ENCODE measurements around the gene BCOR. TPM values are rescaled to one million over a fixed set of nuclear protein-coding genes. Genes with fewer than 3 reads are reported as not detected.

BCOR gene
- total and polyA plus RNA-seq, 2 donors (not counting 1 experiment from before 2014, with no cell fraction given) = 3.0 to 5.8 TPM

DNA sequence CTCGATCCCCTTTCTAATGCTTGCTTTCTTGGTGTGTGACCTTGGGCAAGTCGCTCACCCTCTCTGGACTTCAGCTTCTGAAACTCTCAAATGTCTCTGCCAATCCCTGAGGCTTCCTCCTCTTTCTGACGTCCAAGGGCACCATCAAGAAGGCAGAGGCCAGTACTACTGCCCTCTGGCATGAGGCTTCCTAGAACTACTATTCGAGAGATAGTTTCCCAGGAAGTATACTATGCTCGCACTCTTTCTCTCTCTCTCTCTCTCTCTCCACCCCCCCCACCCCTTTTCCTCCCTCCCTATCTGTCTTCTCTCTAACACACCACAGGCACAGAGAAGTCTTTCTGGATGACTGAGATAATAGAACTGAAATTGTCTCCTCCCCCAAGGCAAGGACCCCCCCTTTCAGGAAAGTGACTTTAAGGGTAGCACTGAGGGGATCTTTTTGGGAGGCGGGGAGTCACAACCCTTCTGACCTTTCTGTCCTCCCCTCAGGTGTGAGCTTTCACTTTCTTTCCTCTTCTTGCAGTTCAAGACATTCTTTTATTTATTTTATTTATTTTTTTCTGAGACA lies 20.0 kb upstream of the BCOR start:
- no peak overlapping the region for H3K4me2 ChIP-seq (ENCODE audit: extremely low read depth, insufficient read depth, low read length)
- DNase-seq (ENCODE audit: low read depth in 2 of 2) = no peak
- H3K4me3 ChIP-seq (replicated peaks in 1 of 4; ENCODE audit: control extremely low read depth in 1 of 4, insufficient read depth in 1 of 4, low read depth in 3 of 4, low read length in 4 of 4) = no peak overlapping the region
- no peaks in the 10 kb centered on the region for H3K79me2 ChIP-seq (ENCODE audit: control insufficient read depth, insufficient read depth, low read length)
- TF ChIP-seq, protein P1, sequence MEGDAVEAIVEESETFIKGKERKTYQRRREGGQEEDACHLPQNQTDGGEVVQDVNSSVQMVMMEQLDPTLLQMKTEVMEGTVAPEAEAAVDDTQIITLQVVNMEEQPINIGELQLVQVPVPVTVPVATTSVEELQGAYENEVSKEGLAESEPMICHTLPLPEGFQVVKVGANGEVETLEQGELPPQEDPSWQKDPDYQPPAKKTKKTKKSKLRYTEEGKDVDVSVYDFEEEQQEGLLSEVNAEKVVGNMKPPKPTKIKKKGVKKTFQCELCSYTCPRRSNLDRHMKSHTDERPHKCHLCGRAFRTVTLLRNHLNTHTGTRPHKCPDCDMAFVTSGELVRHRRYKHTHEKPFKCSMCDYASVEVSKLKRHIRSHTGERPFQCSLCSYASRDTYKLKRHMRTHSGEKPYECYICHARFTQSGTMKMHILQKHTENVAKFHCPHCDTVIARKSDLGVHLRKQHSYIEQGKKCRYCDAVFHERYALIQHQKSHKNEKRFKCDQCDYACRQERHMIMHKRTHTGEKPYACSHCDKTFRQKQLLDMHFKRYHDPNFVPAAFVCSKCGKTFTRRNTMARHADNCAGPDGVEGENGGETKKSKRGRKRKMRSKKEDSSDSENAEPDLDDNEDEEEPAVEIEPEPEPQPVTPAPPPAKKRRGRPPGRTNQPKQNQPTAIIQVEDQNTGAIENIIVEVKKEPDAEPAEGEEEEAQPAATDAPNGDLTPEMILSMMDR (conservative IDR thresholded peaks at IDR 0.05 in 1 of 2, IDR thresholded peaks at IDR 0.05 in 1 of 2; ENCODE audit: low read depth in 1 of 2, low read length in 2 of 2) = no peak
- TF ChIP-seq EZH2 (IDR thresholded peaks at IDR 0.05; ENCODE audit: low read length, missing control alignments) = no peak
- no peak overlapping the region for H3K27ac ChIP-seq (ENCODE audit: insufficient read depth, low read length)
- no peaks in the 10 kb centered on the region for H3K4me1 ChIP-seq (ENCODE audit: control insufficient read depth, extremely low read depth, insufficient read depth, low read length)
- no peak overlapping the region for H2AFZ ChIP-seq (ENCODE audit: low read length)
- H3K36me3 ChIP-seq (ENCODE audit: control insufficient read depth, insufficient read depth, low read length) = no peaks in the 10 kb centered on the region
- no peak overlapping the region for H3K9ac ChIP-seq (ENCODE audit: insufficient read depth, low read length)
- no peaks in the 10 kb centered on the region for H4K20me1 ChIP-seq (ENCODE audit: control insufficient read depth, extremely low read depth, insufficient read depth, low read length)
- no peaks in the 10 kb centered on the region for H3K9me3 ChIP-seq (ENCODE audit: control insufficient read depth, insufficient read depth, low read depth, low read length)
- no peaks in the 10 kb centered on the region for H3K27me3 ChIP-seq (ENCODE audit: control insufficient read depth, insufficient read depth, low read length)

DNA sequence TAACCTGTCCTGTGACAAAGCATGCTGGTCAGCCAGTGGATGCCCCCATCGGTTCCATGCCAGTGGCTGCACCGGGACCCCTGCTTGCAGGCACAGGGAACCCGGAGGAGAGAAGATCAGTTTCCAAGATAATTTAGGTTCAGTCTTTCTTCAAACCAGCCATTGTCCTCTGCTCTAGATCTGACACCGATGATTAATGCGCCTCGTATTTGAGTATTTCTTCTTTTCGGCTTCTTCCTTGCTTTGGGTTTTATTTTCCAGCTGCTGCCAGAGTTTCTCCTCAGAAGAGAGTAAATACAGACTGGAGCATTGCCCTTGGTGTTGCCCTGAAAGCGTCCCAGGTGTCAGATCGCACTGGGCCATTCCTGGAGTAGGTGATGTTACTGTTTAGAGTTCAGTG lies 19.2 kb upstream of the BCOR start:
- no peaks in the 10 kb centered on the region for H3K36me3 ChIP-seq (ENCODE audit: control insufficient read depth, insufficient read depth, low read length)
- H3K4me1 ChIP-seq (ENCODE audit: control insufficient read depth, extremely low read depth, insufficient read depth, low read length) = no peaks in the 10 kb centered on the region
- no peak overlapping the region for H3K4me3 ChIP-seq (replicated peaks in 1 of 4; ENCODE audit: control extremely low read depth in 1 of 4, insufficient read depth in 1 of 4, low read depth in 3 of 4, low read length in 4 of 4)
- no peak overlapping the region for H3K27ac ChIP-seq (ENCODE audit: insufficient read depth, low read length)
- H3K4me2 ChIP-seq (ENCODE audit: extremely low read depth, insufficient read depth, low read length) = no peak overlapping the region
- H3K9ac ChIP-seq (ENCODE audit: insufficient read depth, low read length) = no peak overlapping the region
- no peaks in the 10 kb centered on the region for H3K9me3 ChIP-seq (ENCODE audit: control insufficient read depth, insufficient read depth, low read depth, low read length)
- no peaks in the 10 kb centered on the region for H3K27me3 ChIP-seq (ENCODE audit: control insufficient read depth, insufficient read depth, low read length)
- DNase-seq (ENCODE audit: low read depth in 2 of 2) = no peak
- H2AFZ ChIP-seq (ENCODE audit: low read length) = no peak overlapping the region
- H3K79me2 ChIP-seq (ENCODE audit: control insufficient read depth, insufficient read depth, low read length) = no peaks in the 10 kb centered on the region
- TF ChIP-seq, protein P1 (conservative IDR thresholded peaks at IDR 0.05 in 1 of 2, IDR thresholded peaks at IDR 0.05 in 1 of 2; ENCODE audit: low read depth in 1 of 2, low read length in 2 of 2) = no peak
- no peak for TF ChIP-seq EZH2 (IDR thresholded peaks at IDR 0.05; ENCODE audit: low read length, missing control alignments)
- H4K20me1 ChIP-seq (ENCODE audit: control insufficient read depth, extremely low read depth, insufficient read depth, low read length) = no peaks in the 10 kb centered on the region

DNA sequence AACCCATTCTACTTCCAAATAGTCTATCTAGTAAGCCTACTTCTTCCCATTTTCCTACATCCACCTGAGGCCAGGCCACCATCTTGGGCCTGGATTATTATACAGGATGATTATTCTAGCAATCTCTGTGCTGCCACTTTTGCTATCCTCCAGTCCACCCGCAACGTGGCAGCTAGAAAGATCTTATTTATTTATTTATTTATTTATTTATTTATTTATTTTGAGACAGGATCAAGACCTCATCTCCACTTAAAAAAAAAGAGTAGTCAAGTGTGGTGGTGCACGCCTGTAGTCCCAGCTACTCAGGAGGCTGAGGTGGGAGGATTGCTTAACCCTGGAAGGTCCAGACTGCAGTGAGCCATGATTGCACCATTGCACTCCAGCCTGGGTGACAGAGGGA lies 15.2 kb upstream of the BCOR start:
- Histone ChIP-seq H3K4me1 (ENCODE audit: control insufficient read depth, extremely low read depth, insufficient read depth, low read length) (no peaks in the 10 kb centered on the region), H3K27me3 (ENCODE audit: control insufficient read depth, insufficient read depth, low read length) (no peaks in the 10 kb centered on the region), H2AFZ (ENCODE audit: low read length) (no peak overlapping the region), H4K20me1 (ENCODE audit: control insufficient read depth, extremely low read depth, insufficient read depth, low read length) (no peaks in the 10 kb centered on the region), H3K4me3 (replicated peaks in 1 of 4; ENCODE audit: control extremely low read depth in 1 of 4, insufficient read depth in 1 of 4, low read depth in 3 of 4, low read length in 4 of 4) (no peak overlapping the region), H3K9me3 (ENCODE audit: control insufficient read depth, insufficient read depth, low read depth, low read length) (no peaks in the 10 kb centered on the region), H3K36me3 (ENCODE audit: control insufficient read depth, insufficient read depth, low read length) (no peaks in the 10 kb centered on the region), H3K79me2 (ENCODE audit: control insufficient read depth, insufficient read depth, low read length) (no peaks in the 10 kb centered on the region), H3K4me2 (ENCODE audit: extremely low read depth, insufficient read depth, low read length) (no peak overlapping the region), H3K27ac (ENCODE audit: insufficient read depth, low read length) (no peak overlapping the region), H3K9ac (ENCODE audit: insufficient read depth, low read length) (no peak overlapping the region)
- no peak for TF ChIP-seq EZH2 (IDR thresholded peaks at IDR 0.05; ENCODE audit: low read length, missing control alignments)
- TF ChIP-seq, protein P1 (conservative IDR thresholded peaks at IDR 0.05 in 1 of 2, IDR thresholded peaks at IDR 0.05 in 1 of 2; ENCODE audit: low read depth in 1 of 2, low read length in 2 of 2) = no peak
- DNase-seq (ENCODE audit: low read depth in 2 of 2) = no peak

All from fibroblast of lung (primary cell).